Measurements from ENCODE around the gene ZNF587B.

DNA sequence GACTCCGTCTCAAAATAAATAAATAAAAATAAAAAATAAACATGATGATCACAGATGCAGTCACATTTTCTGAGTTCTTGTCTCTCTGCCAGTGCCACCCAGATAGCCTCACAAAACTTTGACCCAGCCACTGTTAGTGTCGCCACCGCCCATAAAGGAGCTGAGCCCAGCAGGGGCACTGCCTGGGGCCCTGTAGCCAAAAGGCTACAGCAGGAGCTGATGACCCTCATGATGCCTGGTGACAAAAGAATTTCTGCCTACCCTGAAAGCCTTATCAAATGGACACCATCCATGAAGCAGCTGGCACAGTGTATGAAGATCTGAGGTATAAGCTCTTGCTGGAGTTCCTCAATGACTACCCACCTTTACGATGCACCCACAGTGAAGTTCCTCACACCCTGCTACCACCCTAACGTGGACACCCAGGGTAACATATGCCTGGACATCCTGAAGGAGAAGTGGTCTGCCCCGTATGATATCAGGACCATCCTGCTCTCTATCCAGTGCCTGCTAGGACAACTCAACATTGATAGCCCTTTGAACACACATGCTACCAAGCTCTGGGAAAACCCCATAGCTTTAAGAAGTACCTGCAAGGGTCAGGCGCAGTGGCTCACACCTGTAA, 37.9 kb downstream of the ZNF587B start:
- TF ChIP-seq, protein P1, sequence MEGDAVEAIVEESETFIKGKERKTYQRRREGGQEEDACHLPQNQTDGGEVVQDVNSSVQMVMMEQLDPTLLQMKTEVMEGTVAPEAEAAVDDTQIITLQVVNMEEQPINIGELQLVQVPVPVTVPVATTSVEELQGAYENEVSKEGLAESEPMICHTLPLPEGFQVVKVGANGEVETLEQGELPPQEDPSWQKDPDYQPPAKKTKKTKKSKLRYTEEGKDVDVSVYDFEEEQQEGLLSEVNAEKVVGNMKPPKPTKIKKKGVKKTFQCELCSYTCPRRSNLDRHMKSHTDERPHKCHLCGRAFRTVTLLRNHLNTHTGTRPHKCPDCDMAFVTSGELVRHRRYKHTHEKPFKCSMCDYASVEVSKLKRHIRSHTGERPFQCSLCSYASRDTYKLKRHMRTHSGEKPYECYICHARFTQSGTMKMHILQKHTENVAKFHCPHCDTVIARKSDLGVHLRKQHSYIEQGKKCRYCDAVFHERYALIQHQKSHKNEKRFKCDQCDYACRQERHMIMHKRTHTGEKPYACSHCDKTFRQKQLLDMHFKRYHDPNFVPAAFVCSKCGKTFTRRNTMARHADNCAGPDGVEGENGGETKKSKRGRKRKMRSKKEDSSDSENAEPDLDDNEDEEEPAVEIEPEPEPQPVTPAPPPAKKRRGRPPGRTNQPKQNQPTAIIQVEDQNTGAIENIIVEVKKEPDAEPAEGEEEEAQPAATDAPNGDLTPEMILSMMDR (IDR thresholded peaks at IDR 0.05; ENCODE audit: insufficient read depth, low read depth, low read length): no peak
- TF ChIP-seq EZH2 (IDR thresholded peaks at IDR 0.05; ENCODE audit: insufficient read depth, low read length): no peak

Measured in astrocyte (in vitro differentiated cells and primary cell).